HG02870 (cell line): Measurements from ENCODE around the gene PCDHGA6.
"Not testable (repeated sequence)": the region's sequence is repeated elsewhere in the genome, so short reads cannot be mapped to it uniquely, and the experiment has no call there.

Experiments
- ATAC-seq: cut with Tn5 transposase; IDR thresholded peaks from one replicate; pipeline ENCODE4 v1.9.1; 2021; ENCODE audit warnings: mild to moderate bottlenecking, moderate library complexity; ENCODE audit not compliant: unreplicated experiment

The PCDHGA6 gene

DNA sequence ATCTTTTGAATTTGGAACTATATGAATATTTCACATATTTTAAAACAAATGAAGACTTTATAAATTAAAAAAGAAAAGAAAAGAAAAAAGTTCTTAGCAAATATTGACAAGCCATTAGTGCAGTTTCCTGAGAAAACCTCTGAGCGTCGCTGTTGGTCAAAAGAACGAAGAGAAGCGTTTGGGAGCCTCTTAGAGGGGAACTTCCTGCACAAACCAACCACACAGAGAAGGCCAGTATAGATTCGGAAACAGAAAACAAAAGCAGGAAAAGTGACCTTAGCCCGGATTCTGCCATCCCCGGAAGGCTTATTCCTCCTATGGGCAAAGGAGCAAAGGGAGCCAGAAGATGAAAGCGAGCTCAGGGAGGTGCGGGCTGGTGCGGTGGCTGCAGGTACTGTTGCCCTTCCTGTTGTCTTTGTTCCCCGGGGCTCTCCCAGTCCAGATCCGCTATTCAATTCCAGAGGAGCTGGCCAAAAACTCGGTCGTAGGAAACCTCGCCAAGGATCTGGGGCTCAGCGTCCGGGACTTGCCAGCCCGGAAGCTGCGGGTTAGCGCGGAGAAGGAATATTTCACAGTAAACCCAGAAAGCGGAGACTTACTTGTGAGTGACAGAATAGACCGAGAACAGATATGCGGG is 13.8 kb upstream of the PCDHGA6 start, which contains the start of gene PCDHGB2:
PCDHGB2 (plus strand) TSS at position 205 of the 637 bp plus-strand sequence; CDS start at position 347, 142 bp downstream.
- ATAC-seq, result peak; percentile 70

GRCh38 chr5:141360685-141361084 is 13.0 kb upstream of the PCDHGA6 start:
- no peak for ATAC-seq

GRCh38 chr5:141362719-141363118 is 11.0 kb upstream of the PCDHGA6 start:
- ATAC-seq, result no peak

GRCh38 chr5:141363952-141364660 is 9.6 kb upstream of the PCDHGA6 start, which contains the start of gene PCDHGA5:
TSS of gene PCDHGA5 (plus strand) at chr5:141364162. CDS start at chr5:141364331, 169 bp downstream.
- ATAC-seq, result no peak

GRCh38 chr5:141366016-141366896 is 7.4 kb upstream of the PCDHGA6 start:
- ATAC-seq, result no peak

DNA sequence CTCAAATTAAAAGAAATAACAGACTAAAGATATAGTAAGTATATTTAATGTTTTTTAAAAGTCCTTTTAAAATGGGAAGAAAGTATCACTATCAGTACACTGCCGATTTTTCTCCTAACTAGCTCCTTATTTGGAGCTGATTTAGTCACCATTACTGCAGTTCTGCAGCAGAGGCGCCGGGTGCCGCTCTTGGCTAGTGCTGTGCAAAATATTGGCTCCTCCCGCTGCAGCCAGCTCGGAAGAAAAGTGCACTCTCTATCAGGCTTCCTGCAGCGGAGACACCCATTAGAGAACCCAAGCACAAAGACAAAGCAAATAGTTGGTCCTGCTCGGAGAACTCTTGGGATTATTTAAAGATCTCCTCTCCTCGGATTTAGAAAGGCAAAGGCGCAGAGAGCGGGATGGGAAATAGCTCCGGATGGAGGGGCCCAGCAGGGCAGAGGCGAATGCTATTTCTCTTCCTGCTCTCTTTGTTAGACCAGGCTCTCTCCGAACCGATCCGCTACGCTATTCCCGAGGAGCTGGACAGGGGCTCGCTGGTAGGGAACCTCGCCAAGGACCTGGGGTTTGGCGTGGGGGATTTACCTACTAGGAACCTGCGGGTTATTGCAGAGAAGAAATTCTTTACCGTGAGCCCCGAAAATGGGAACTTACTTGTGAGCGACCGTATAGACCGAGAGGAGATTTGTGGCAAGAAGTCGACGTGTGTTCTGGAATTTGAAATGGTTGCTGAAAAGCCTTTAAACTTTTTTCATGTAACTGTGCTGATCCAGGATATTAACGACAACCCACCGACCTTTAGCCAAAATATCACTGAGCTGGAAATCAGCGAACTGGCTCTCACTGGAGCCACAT is 3.5 kb upstream of the PCDHGA6 start, which contains the start of gene PCDHGB3:
PCDHGB3 (plus strand) TSS at position 249 of the 855 bp plus-strand sequence; CDS start at position 402, 153 bp downstream.
- peak; percentile 100 for ATAC-seq

- no peak for ATAC-seq
Observed at GRCh38 chr5:141371572-141372475, 1.9 kb upstream of the PCDHGA6 start.

DNA sequence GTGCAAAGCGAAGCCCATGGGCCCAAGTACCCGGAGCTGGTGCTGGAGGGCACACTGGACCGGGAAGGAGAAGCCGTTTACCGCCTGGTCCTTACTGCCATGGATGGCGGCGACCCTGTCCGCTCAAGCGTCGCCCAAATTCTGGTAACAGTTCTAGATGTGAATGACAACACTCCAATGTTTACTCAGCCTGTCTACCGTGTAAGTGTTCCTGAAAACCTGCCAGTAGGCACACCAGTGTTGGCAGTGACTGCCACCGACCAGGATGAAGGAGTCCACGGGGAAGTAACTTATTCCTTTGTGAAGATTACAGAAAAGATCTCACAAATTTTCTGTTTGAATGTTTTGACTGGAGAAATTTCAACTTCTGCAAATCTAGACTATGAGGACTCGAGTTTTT is 936 bp downstream of the PCDHGA6 start:
- ATAC-seq, result no peak

- not testable (repeated sequence) for ATAC-seq
Observed at GRCh38 chr5:141375444-141376155, 1.9 kb downstream of the PCDHGA6 start.

- no peak for ATAC-seq
Observed at GRCh38 chr5:141382469-141383294, 9.0 kb downstream of the PCDHGA6 start, which contains the start of gene PCDHGA7. TSS of gene PCDHGA7 (plus strand) at chr5:141382742. CDS start at chr5:141382900, 158 bp downstream.

- ATAC-seq, result no peak
Observed at GRCh38 chr5:141383345-141383744, 9.7 kb downstream of the PCDHGA6 start.

- no peak for ATAC-seq
Observed at GRCh38 chr5:141384471-141385267, 11.0 kb downstream of the PCDHGA6 start.

DNA sequence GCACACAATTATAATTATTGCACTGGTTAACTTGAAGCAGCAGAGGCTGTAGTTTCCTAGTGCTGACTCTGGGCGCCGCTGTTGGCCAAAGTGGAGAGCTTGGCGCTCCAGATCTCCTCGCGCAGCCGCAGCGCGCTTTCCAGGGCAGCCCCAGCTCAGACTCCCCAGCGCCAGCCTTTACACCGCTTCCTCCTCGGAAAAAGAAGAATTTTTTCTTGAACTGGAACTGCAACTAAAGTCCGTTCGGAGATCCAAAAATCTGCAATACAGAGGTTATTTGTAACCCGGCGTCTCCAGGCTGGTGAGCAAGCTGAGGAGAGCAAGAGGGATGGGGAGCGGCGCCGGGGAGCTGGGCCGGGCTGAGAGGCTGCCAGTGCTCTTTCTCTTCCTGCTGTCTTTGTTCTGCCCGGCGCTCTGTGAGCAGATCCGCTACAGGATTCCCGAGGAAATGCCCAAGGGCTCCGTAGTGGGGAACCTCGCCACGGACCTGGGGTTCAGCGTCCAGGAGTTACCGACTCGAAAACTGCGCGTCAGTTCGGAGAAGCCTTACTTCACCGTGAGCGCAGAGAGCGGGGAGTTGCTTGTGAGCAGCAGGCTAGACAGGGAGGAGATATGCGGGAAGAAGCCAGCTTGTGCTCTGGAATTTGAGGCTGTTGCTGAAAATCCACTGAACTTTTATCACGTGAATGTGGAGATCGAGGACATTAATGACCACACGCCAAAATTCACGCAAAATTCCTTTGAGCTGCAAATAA is 14.0 kb downstream of the PCDHGA6 start, which contains the start of gene PCDHGB4:
PCDHGB4 (plus strand) TSS at position 142 of the 755 bp plus-strand sequence; CDS start at position 329, 187 bp downstream.
- ATAC-seq, result not testable (repeated sequence)

DNA sequence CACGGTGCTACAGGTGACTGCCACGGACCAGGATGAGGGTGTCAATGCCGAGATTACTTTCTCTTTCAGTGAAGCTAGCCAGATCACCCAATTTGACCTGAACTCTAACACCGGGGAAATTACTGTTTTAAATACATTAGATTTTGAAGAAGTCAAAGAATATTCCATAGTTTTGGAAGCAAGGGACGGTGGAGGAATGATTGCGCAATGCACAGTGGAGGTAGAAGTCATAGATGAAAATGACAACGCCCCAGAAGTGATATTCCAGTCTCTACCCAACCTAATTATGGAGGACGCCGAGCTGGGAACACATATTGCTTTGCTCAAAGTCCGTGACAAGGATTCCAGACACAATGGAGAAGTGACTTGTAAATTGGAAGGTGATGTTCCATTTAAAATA is 15.0 kb downstream of the PCDHGA6 start:
- ATAC-seq, result no peak

DNA sequence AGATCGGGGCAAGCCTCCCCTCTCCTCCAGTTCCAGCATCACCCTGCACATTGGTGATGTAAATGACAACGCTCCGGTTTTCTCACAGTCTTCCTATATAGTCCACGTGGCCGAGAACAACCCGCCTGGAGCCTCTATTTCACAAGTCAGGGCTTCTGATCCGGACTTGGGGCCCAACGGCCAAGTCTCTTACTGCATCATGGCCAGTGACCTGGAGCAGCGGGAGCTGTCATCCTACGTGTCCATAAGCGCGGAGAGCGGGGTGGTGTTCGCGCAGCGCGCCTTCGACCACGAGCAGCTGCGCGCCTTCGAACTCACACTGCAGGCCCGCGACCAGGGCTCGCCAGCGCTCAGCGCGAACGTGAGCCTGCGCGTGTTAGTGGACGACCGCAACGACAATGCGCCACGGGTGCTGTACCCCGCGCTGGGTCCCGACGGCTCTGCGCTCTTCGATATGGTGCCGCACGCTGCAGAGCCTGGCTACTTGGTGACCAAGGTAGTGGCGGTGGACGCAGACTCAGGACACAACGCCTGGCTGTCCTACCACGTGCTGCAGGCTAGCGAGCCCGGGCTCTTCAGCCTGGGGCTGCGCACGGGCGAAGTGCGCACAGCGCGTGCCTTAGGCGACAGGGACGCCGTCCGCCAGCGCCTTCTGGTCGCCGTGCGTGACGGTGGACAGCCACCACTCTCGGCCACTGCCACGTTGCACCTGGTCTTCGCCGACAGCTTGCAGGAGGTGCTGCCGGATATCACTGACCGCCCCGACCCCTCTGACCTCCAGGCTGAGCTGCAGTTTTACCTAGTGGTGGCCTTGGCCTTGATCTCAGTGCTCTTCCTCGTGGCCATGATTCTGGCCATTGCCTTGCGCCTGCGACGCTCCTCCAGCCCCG is 15.7 kb downstream of the PCDHGA6 start:
- no peak for ATAC-seq
